ENCODE measurements around the gene CTU1. TPM values are rescaled to one million over a fixed set of nuclear protein-coding genes. Genes with fewer than 3 reads are reported as not detected.
A peak's percentile ranks its signal among the peaks of the same experiment; 100 is the strongest.
"Not testable (repeated sequence)": the region's sequence is repeated elsewhere in the genome, so short reads cannot be mapped to it uniquely, and the experiment has no call there.

CTU1 gene
- polyA plus RNA-seq (ENCODE audit: insufficient read length in 12 of 12), result 1 to 10 TPM in 11 of 12 donors, not detected in 1; 1.1 to 5.1 (median 2.2) TPM
- long read RNA-seq, donor 1, transcript CTU1-201 (3 exons, 2,087 nt), result major isoform, 11 of 11 reads
- long read RNA-seq, donor 1, partial matches to known transcripts, result 0 of 11 reads
- long read RNA-seq, donor 1, other reads (novel, unspliced or antisense), result 0 of 11 reads
- long read RNA-seq, donor 2, partial matches to known transcripts, result 0 of 4 reads
- long read RNA-seq, donor 2, other reads (novel, unspliced or antisense), result 0 of 4 reads
- long read RNA-seq, donor 3, partial matches to known transcripts, result 0 of 1 reads
- long read RNA-seq, donor 3, other reads (novel, unspliced or antisense), result 0 of 1 reads
- long read RNA-seq, donor 4, partial matches to known transcripts, result 0 of 1 reads
- long read RNA-seq, donor 4, other reads (novel, unspliced or antisense), result 0 of 1 reads
- long read RNA-seq, donor 5, transcript CTU1-201 (3 exons, 2,087 nt), result major isoform, 11 of 11 reads
- long read RNA-seq, donor 5, partial matches to known transcripts, result 0 of 11 reads
- long read RNA-seq, donor 5, other reads (novel, unspliced or antisense), result 0 of 11 reads
- long read RNA-seq, donor 6, transcript CTU1-201 (3 exons, 2,087 nt), result major isoform, 5 of 5 reads
- long read RNA-seq, donor 6, partial matches to known transcripts, result 0 of 5 reads
- long read RNA-seq, donor 6, other reads (novel, unspliced or antisense), result 0 of 5 reads
- long read RNA-seq, donor 7, partial matches to known transcripts, result 0 of 2 reads
- long read RNA-seq, donor 7, other reads (novel, unspliced or antisense), result 0 of 2 reads
- long read RNA-seq, donor 8, transcript CTU1-201 (3 exons, 2,087 nt), result major isoform, 5 of 5 reads
- long read RNA-seq, donor 8, partial matches to known transcripts, result 0 of 5 reads
- long read RNA-seq, donor 8, other reads (novel, unspliced or antisense), result 0 of 5 reads
- long read RNA-seq, donor 9, partial matches to known transcripts, result 0 of 3 reads
- long read RNA-seq, donor 9, other reads (novel, unspliced or antisense), result 0 of 3 reads
- long read RNA-seq, donor 10, transcript CTU1-201 (3 exons, 2,087 nt), result major isoform, 5 of 5 reads
- long read RNA-seq, donor 10, partial matches to known transcripts, result 0 of 5 reads
- long read RNA-seq, donor 10, other reads (novel, unspliced or antisense), result 0 of 5 reads
- long read RNA-seq, donor 11, transcript CTU1-201 (3 exons, 2,087 nt), result major isoform, 8 of 8 reads
- long read RNA-seq, donor 11, partial matches to known transcripts, result 0 of 8 reads
- long read RNA-seq, donor 11, other reads (novel, unspliced or antisense), result 0 of 8 reads

DNA sequence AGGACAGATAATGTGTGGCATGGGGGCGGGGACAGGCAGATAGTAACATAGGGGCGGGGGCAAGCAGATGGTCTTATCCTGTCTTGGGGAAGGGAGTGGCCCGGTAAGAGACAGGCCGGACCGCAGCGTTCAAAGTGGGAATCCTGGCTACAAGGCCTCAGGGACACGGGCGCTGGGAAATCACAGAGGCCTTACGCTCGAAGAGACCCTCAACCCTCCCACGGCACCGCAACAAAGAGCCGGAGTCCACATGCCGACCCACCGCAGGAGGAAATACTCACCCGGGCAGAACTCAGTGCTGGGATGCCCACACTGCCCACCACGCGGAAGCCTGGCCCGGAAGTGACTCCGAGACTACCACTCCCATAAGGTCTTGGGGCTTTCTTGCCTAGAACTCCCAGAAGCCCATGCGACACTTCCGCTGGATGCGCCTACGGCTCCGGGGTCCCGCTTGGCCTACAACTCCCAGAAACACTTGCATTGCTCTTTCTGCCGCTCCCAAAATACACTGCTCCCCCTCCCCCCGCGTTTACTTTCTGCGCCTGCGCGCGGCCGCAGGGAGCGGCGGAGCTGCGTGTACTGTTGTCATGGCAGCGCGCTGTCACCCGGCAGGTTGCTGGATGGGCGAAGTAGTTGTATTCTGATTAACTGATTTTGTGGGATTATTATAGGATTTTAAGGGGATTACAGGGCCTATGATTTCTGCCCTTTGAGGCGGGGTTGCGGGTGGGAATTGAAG is at the start of gene CTU1:
TSS of gene CTU1 (minus strand) at position 344 of the 739 bp plus-strand sequence. CDS start 3,840 bp downstream, outside the sequence.
- peak; percentile 99 for DNase-seq

DNA sequence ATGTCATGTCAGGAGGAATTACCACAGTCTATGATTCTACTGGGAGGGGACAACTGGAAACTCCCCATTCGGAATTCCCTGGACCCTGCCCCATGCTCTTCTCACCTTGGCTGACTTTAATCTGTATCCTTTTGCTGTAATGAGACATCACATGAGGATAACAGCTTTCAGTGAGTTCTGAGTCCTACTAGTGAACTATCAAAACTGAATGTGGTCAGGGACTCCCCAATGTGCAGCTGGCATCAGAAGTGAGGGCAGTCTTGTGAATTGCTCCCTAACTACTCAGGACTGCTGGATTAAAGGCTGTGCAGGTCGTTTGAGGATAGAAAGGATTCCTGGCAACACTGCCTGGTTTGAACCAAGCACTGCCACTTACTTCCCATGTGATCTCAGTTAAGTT is 49.1 kb upstream of the CTU1 start:
- no peak for DNase-seq

DNA sequence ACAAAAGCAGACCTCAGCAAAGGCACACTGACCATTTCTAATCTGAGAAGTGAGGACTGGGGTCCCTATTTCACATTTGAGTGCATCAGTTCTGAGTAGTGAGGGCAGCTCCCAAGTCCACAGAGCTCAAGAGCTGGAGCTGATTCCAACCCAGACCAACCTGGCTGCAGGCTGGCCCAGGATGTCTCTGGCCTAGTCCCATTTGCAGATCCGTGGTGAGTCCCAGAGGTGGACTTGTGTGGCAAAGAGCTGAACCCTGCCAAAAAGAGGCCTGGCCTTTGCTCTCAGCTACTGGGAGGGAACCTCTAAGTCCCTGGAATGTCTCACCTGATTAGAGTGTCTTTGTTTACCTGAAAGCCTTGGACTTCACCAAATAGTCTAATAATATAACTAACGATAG is 48.5 kb upstream of the CTU1 start:
- no peak for DNase-seq

DNA sequence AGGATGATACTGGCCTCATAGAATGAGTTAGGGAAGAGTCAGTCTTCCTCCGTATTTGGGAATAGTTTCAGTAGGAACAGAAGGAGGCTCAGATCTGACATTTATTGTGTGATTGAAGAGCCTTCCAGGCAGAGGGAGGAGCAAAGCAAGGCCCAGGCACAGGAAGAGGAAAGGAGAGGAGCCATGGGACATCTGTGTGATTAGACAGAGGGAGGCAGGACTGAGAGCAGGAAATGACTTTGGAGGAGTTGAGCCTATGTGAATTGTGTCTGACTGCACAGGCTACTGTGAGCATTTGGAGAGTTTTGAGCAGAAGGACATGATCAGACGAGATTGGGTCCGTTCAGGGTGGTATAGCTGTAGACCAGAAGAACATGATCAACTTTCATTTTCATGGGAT is 42.4 kb upstream of the CTU1 start:
- DNase-seq, result no peak

DNA sequence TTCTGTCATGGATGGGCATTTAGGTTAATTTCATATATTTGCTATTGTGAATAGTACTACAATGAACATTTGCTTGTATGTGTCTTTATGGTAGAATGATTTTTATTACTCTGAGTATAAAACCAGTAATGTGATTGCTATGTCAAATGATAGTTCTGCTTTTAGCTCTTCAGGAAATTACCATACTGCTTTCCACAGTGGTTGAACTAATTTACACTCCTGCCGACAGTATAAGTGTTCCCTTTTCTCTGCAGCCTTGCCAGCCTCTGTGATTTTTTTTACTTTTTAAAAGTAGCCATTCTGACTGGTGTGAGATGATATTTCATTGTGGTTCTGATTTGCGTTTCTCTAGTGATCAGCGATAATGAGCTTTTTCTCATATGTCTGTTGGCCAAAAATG is 40.4 kb upstream of the CTU1 start:
- DNase-seq, result no peak

DNA sequence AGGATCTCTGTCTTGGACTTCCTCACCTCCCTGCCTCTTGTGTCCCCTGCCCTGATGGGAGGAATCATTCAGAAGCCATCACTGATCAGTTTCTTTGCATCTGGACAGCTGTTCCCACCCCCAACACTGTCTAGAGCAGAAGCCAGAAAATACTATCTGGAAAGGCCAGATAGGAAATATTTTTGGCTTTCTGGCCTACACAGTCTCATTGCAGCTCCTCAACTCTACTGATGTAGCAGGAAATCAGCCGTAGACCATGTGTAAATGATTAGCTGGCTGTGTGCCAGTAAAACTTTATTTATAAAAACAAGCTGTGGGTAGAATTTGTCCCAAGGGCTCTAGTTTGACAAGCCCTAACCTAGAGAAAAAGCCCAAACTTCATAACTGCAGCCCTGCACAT is 39.5 kb upstream of the CTU1 start:
- no peak for DNase-seq

DNA sequence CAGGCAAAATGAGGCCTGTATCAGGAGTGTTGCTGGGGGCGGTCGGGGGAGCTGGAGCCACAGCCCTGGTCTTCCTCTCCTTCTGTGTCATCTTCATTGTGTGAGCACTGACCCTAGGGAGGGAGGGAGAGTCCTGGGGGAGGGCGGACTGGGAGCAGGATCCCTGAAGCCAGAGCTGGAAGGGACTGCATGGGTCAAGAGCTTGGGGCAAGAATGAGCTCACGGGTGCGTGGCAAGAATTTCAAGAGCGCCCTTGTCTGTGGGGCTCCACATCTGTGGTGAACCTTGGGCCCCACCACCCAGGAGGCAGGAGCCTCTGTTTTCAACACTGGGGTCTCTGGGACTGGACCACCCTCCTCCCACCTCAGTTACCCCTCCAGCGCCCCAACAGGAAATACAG is 38.5 kb upstream of the CTU1 start:
- no peak for DNase-seq

DNA sequence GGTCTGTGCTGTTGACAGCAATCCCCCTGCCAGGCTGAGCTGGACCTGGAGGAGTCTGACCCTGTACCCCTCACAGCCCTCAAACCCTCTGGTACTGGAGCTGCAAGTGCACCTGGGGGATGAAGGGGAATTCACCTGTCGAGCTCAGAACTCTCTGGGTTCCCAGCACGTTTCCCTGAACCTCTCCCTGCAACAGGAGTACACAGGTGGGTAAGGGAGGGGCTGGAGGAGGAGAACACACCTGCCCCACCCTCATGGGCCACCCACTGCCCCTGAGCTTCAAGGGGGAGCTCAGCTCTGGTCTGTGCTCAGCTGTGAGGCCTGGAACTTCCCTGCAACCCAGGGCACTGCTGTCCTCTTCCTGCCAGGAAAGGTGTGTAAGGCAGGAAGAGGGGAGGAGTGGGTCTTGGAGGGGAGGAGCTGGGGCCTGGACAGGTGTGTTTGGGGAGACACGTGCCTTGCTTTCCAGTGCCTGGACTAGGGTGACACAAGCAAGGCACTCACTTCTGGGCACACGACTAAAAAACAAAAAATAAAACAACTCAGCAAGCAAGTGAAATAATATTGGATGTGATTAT is 37.8 kb upstream of the CTU1 start:
- no peak for DNase-seq

DNA sequence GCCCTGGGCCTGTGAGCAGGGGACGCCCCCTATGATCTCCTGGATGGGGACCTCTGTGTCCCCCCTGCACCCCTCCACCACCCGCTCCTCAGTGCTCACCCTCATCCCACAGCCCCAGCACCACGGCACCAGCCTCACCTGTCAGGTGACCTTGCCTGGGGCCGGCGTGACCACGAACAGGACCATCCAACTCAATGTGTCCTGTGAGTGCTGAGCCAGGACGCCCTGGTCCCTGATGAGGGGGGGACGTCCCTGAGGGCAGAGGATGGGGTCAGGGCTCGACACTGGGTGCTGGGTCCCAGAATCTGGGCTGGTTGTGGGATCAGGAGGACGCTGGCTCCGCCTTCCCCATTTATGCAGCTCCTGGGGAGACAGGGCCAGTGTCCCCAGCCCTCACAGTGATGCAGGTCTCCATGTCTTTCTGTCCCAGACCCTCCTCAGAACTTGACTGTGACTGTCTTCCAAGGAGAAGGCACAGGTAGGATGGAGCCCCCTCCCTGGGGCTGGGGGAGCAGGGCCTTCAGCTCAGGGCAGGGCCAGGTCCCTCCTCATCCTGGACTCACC is 36.4 kb upstream of the CTU1 start:
- DNase-seq, result no peak

DNA sequence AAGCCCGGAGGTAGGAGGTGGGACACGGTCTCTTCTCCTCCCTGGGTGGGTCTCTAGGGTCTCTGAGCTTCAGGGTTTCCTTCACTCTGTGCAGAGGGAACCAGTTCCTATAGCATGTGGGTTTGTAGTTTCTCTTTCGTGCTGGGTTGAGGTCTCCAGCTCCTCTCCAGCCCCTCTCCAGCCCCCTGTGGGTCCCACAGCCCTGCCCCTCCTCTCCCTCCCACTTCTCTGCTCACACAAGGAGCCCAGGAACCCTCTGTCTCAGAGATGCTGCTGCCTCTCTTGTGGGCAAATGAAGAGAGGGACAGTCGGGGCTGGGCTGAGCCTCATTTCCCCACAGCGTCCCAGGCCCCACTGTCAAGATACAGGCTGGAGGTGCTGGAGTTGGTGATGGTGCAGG is 35.3 kb upstream of the CTU1 start:
- no peak for DNase-seq

DNA sequence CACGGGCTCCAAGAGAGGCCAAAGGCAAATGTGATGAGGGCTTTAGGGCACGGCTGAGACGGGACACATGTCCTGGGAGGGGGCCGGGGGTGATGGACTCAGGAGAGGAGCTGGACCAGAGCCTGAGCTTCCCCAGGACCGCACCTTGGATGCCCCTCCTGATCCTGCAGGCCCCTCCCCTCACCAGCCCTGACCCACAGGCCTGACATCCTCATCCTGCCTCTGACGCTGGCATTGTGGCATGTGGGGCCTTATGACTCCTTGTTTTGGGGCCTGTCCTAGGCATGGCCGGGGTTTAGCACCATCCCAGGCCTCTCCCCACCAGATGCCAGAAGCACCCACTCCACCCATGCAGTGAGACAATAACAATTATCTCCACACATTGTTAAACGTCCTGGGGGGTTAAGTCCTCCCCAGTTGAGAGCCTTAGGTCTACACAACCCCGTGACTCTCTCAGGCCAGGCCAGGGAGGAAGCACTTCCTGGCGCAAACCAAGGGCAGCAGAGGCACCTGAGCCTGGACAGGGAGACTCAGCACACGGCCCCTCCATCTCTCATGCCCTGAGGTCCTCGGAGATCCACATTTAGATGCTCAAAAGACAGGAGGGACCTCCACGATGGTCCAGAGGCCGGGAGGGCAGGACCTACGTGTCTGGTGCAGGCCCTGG is 34.7 kb upstream of the CTU1 start:
- not testable (repeated sequence) for DNase-seq

DNA sequence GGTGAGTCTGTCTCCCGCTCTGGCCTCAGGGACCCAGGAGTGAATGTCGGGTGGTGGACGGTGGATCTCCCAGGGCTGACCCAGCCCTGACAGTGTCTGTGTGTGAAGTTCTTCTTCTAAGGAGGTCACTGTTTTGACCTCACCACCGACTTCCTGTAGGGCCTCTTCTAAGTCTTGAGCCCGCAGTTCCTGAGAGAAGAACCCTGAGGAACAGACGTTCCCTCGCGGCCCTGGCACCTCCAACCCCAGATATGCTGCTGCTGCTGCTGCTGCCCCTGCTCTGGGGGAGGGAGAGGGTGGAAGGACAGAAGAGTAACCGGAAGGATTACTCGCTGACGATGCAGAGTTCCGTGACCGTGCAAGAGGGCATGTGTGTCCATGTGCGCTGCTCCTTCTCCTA is 33.9 kb upstream of the CTU1 start, which contains the start of gene SIGLEC7:
TSS of gene SIGLEC7 (plus strand) at position 183 of the 400 bp plus-strand sequence. CDS start at position 252, 69 bp downstream.
- no peak for DNase-seq

DNA sequence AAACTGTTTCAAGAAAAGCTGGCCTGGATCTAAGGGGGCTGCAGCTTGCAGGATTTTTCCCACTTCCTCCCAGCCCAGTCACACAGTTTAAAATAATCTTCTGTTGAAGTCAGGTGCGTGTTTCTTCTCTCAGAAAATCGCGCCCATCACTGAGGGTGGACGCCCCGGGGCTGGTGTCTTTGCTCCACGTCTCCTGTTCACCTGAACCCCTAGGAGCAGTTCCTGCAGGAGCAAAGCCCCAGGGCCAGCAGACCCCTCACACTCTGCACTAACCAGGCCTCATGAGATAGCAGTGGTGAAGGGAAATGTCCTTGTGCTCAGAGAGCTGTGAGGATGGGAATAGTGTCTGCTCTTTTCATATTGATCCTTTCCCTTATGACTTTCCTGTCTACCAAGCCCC is 33.0 kb upstream of the CTU1 start:
- no peak for DNase-seq

DNA sequence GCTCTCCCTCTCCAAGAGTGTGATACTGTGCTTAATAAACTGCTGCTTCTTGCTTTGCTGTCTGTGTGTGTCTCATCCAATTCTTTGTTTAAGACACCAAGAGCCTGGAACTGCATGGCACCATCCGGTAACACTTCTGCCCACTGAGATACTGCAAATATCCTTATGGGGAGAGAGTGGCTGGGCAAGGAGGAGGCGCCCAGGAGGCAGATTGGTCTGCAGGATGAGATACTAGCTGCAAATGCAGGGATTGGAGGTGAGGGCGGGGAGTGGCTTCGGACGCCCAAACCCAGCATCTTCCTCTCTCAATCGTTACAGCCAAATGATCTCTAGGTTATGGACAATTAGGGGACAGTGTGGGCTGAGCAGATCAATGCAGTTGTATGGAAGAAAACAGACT is 32.2 kb upstream of the CTU1 start:
- no peak for DNase-seq

DNA sequence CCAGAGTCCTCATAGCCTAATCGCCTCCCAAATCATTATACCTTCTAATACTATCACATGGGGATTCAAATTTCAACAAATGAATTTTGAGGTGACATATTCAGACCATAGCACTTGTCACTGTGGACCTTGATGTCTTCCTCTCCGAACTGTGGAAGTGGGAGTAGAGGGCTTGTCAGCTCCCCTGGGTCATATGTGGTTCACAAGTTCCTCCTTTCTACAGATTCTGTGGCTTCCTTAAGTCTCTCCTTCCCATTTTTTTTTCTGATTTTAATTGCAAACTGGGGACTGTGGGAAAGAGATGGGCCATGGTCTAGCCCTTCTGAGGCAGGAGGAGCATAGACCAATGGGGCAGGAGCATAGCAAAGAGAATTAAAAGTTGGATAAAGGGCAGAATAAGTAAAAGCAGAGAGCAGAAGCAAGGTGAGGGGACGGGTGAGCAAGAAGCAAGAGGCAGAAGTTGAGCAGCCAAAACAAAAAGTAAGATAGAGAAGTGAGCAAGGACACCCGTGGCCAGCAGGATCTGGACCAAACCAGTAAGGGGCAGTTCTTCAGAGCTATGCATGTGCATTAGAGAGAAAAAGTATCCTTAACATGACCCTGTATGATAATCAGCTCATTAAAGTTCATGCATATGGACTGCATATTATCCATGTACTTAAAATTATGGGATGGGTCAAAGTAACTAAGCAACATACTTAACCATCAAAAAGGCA is 31.2 kb upstream of the CTU1 start:
- DNase-seq, result no peak

DNA sequence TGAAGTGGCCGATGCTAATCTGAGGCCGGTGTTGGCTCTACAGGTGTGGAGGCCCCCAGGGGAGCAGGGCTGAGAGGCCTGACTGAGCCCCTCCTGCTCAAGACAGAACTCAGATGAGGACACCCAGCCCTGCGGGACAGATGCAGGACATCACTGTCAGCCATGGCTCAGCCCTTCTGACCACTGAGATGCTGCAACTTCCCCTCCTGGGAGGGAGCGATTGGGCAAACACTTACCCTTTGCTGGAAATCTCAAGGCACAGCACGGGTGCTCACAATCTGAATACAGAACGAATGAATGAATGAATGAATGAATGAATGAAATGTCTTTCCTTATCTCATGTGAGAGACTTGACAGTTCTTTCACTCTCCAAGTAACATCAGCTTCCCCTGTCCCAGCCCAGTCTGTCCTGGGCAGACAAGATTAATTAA is 30.4 kb upstream of the CTU1 start:
- no peak for DNase-seq

DNA sequence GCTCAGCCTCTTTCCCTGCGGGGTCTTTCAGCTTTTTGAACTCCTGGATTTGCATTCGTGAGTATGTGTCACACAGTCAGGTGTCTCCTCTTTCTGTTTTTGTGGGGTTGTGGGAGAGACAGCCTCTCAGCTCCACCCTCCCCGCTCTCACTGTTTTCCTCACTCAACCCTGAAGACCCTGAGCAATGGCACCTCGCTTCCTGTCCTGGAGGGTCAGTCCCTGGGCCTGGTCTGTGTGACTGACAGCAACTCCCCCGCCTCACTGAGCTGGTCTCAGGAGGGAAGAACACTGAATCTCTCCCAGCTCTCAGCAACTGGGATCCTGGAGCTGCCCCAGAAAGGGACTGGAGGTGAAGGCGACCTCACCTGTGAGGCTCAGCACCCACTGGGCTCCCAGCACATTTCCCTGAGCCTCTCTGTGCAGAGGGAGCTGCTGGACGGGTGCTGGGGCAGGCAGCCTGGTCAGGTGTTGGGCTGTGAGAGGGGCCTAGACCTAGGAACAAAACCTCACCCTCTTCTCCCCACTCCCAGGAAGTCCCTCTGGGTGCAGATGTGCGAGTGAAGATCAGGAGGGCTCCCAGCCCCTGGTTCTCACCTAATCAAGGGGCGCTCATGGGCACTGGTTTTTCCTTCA is 29.7 kb upstream of the CTU1 start:
- no peak for DNase-seq

DNA sequence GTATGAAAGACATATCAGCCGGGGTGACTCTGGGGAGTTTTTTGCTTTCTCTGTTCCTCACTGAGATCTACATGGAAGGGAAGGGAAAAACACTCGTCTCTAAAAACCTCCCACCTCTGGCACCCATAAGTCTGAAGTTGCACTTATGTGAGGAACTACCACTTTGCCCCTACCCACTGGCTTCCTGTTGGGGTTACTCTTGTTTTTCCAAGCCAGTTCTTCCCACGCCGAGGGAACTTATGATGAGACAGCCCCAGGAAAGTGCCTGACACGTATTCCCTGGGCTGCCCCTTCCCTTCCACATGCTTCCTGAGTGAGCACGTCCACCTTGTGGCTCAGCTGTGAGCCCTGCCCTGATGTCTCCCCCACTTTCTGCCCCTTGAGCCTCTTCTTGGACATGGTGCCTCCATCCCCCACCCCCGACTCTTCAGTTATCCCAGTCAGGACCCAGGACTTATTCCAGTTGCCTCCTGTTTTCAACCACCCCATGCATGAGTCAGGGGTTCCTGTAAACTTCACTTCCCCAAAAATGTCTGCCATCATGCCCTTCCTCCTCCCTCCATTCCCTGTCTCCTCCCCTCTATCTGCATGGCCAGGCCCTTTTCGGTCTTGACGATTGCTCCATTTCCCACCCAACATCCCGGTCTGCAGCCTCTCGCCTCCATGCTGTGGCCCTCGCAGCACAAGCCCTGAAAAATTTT is 28.8 kb upstream of the CTU1 start:
- DNase-seq, result no peak

Measured in muscle of arm (tissue), 14 donors.